ENCODE measurements around the gene SYCP3. TPM values are rescaled to one million over a fixed set of nuclear protein-coding genes. Genes with fewer than 3 reads are reported as not detected.
A peak's percentile ranks its signal among the peaks of the same experiment; 100 is the strongest.

Gene SYCP3
- total RNA-seq, 1 experiment from 2014 or later: not detected

DNA sequence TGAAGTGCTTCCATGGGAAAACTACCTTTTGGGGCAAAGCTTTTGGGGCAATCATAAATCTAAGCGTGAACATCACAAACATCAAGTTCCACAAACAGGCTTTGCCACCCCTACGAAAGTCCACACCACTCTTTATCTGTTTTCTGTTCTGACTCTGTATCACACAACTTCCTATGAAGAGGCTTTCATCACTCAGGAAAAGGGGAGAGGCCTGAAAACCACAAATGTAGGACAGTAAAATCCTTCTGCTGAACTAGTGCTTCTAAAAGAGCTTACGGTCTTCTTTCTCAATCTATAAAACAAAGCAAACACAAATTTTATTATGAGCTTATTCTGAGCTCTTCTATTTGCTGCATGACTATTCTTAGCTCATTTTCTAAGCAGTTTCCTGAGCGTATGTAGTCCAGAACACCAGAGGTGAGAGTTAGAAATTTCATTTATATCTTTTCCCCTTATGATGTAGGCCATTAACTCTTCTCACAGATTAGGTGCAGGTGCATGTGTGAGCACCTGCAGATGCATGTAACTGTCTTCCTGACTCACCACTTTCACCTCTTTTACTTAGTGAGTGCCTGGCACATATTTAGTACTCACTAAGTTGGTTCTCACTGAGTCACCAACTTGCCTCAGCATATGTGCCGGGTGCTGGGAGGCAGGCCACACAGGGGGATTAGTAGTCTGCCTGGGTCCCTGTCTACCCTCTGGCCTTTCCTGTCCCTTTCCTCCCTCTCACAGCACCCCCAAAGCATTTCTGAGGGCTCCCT is 32.9 kb upstream of the SYCP3 start:
- Histone ChIP-seq H3K36me3 (peaks cover 2% of the 10 kb centered on the region; the same call in 1 of the 2 replicates), H3K27ac (no peak overlapping the region), H3K27me3 (replicated peaks) (no peaks in the 10 kb centered on the region), H3K4me3 (no peak overlapping the region), H3K4me1 (replicated peaks) (no peaks in the 10 kb centered on the region), H3K9me3 (replicated peaks) (no peaks in the 10 kb centered on the region)
- no peak for DNase-seq (ENCODE audit: low read depth in 1 of 2, low spot score in 2 of 2)

DNA sequence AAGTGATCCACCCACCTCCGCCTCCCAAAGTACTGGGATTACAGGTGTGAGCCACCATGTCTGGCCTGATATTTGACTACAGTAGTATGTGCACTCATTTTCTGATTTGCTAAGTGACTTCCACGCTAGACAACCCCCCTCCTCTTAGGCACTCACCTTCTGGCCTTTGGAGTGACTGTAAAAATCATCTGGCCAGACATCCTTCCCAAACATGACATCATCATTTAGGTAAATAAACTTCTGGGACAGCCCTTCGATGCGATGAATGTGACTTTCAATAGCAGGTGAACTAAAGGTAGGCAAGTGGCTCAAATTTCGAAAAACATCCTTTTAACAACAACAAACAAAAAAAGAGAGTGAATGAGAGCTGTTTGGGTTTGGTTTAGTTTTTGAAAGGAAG is 30.6 kb upstream of the SYCP3 start:
- no peaks in the 10 kb centered on the region for H3K4me1 ChIP-seq (replicated peaks)
- H3K4me3 ChIP-seq: no peak overlapping the region
- H3K27me3 ChIP-seq (replicated peaks): no peaks in the 10 kb centered on the region
- H3K27ac ChIP-seq: no peak overlapping the region
- peaks cover 4% of the 10 kb centered on the region for H3K36me3 ChIP-seq
- no peaks in the 10 kb centered on the region for H3K9me3 ChIP-seq (replicated peaks)
- DNase-seq (ENCODE audit: low read depth in 1 of 2, low spot score in 2 of 2): no peak

DNA sequence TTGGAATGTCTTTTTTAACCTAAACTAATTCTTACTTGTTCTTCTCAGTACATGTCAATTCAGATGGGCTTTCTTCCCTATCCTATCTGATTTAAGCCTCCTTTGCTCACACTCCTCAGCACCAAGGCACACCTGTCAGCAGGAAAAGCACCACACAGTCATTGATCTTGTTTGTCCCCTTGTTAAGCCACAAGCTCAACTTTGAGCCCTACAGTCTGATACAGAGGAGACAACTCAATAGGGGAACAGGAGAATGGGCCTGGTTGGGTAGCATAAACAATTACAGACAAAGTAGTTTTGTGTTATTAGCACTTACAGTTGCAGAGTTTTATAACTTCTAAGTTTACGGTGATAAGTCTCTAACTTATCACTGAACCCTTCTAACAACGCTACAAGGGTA is 29.5 kb upstream of the SYCP3 start:
- H3K9me3 ChIP-seq (replicated peaks): no peaks in the 10 kb centered on the region
- H3K4me3 ChIP-seq: no peak overlapping the region
- H3K4me1 ChIP-seq (replicated peaks): no peaks in the 10 kb centered on the region
- H3K27ac ChIP-seq: no peak overlapping the region
- no peak for DNase-seq (ENCODE audit: low read depth in 1 of 2, low spot score in 2 of 2)
- peaks cover 5% of the 10 kb centered on the region for H3K36me3 ChIP-seq
- no peaks in the 10 kb centered on the region for H3K27me3 ChIP-seq (replicated peaks)

DNA sequence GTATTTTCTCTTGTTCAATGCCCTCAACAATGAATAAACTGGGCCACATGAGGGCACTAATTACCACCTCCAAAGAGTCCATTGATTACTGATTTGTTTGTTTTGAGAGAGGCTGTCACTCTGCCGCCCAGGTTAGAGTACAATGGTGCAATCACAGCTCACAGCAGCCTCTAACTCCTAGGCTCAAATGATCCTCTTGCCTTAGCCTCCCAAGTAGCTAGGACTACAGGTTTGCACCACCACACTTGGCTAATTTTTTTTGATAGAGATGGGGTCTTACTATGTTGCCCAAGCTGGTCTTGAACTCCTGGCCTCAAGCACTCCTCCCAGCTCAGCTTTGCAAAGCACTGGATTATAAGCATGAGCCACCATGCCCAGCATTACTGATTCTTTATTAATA is 28.3 kb upstream of the SYCP3 start:
- H3K27ac ChIP-seq: no peak overlapping the region
- H3K4me1 ChIP-seq (replicated peaks): no peaks in the 10 kb centered on the region
- H3K9me3 ChIP-seq (replicated peaks): no peaks in the 10 kb centered on the region
- no peak for DNase-seq (ENCODE audit: low read depth in 1 of 2, low spot score in 2 of 2)
- H3K27me3 ChIP-seq (replicated peaks): no peaks in the 10 kb centered on the region
- no peak overlapping the region for H3K4me3 ChIP-seq
- H3K36me3 ChIP-seq: peaks cover 5% of the 10 kb centered on the region

DNA sequence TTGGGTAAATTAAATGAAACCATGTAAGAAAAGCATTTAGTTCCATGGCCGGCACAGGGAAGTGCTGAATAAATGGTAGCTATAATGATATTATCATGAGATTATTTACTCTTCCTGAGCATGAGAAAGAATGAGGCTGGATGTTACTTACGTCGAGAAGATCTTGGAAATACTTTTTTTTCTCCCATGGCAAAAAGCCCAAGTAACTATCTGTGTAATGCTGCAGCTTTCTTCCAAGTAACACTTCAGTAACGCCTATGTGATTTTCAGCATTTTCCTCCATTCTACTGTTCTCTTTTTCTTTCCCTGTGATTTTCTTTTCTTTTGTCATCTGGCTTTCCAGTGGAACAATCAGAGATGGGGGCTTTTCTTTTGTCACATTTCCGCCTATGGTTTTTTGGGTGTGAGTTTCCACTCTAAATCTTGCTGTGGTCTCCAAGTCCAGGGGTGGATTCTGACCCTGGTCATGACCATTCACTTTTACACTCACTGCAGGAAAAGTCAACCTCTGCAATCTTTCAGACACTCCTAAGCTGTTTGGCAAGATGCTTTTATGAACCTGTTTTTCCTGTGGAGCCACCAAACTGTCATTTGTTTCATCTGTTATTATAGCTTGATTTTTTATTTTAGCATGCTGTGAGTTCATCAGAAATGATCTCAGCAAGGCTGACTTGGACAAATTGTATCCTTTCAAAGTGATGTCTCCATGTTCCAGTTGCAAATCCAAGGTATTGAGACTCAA is 25.0 kb upstream of the SYCP3 start:
- Histone ChIP-seq H3K4me3 (no peak overlapping the region), H3K27ac (no peak overlapping the region)
- no peak for DNase-seq (ENCODE audit: low read depth in 1 of 2, low spot score in 2 of 2)

DNA sequence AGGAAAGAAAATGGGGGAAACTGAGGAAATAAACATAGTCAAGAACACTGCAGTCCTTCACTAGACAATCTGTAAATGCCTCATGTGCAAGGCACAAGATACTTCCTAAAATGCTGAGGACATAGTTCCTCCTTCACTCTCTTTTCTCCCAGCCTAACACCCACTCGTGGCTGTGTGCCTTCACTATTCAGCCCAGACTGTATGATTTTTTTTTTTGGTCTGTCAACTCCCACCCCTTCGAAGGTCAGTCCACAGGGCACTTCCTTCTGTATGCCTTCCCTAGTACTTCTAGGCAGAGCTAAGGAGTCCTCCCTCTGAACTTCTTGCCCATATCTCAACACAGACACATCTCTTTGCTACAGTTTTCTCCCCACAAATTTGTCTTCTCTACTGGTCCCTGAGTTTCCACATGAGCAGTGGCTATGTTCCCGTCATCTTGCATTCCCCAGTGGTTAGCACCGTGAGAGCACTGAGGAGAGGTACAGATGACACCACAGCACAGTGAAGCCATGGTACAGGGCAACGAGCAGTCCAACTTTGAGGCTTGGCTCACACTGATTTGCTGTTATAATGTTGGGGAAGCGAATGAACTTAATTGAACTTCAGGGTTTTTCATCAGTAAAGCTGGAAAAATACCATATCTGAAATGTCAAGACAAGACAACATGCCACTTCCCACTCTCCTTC is 24.1 kb upstream of the SYCP3 start:
- Histone ChIP-seq H3K27ac (no peak overlapping the region), H3K27me3 (replicated peaks) (no peaks in the 10 kb centered on the region), H3K9me3 (replicated peaks) (no peaks in the 10 kb centered on the region), H3K4me3 (no peak overlapping the region), H3K36me3 (peaks cover 2% of the 10 kb centered on the region; the same call in 1 of the 2 replicates), H3K4me1 (replicated peaks) (no peaks in the 10 kb centered on the region)
- no peak for DNase-seq (ENCODE audit: low read depth in 1 of 2, low spot score in 2 of 2)

More for the DNA sequence above, 25.0 kb upstream of the SYCP3 start:
- Histone ChIP-seq H3K36me3 (peaks cover 2% of the 10 kb centered on the region; the same call in 1 of the 2 replicates), H3K27me3 (replicated peaks) (no peaks in the 10 kb centered on the region), H3K4me1 (replicated peaks) (no peaks in the 10 kb centered on the region), H3K9me3 (replicated peaks) (no peaks in the 10 kb centered on the region)

DNA sequence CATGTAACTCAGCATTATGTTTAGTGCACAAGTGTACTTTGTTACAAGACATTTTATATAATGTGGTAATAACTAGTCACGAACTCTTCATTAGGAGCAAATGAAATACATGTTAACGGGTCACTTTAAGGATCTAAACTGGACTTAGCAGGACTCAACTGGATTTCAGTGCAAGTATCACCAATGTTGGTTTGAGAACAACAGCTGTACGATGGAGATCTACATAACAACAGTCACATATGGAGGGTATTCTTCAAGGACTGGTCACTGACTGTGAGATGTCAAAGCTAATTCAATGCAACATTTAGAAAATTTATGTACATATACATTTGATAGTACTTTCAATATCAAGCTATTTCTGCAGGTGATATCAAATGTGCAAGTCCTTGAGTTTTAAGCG is 22.5 kb upstream of the SYCP3 start:
- no peaks in the 10 kb centered on the region for H3K4me1 ChIP-seq (replicated peaks)
- no peak overlapping the region for H3K4me3 ChIP-seq
- peaks cover 2% of the 10 kb centered on the region; the same call in 1 of the 2 replicates for H3K36me3 ChIP-seq
- no peaks in the 10 kb centered on the region for H3K9me3 ChIP-seq (replicated peaks)
- no peak for DNase-seq (ENCODE audit: low read depth in 1 of 2, low spot score in 2 of 2)
- no peak overlapping the region for H3K27ac ChIP-seq
- H3K27me3 ChIP-seq (replicated peaks): no peaks in the 10 kb centered on the region

DNA sequence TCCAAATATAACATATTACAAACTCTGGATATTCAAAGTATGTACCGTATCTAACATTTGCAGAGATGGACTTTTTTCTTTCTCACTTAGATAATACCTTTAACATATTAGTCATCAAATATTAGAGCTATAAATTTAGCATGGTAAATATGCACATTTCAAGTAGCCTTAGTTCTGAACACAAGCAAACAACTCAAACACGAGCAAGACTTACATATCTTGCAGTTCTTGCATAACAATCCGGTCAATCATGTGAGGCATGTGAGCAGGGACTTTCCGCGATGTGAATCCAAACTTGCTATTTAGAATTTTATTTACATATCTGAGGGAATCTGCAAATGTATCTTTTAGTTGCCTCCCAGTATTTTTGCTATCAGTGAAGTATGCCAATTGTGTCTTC is 22.1 kb upstream of the SYCP3 start:
- Histone ChIP-seq H3K9me3 (replicated peaks) (no peaks in the 10 kb centered on the region), H3K4me3 (no peak overlapping the region), H3K4me1 (replicated peaks) (no peaks in the 10 kb centered on the region), H3K36me3 (peaks cover 2% of the 10 kb centered on the region; the same call in 1 of the 2 replicates), H3K27ac (no peak overlapping the region), H3K27me3 (replicated peaks) (no peaks in the 10 kb centered on the region)
- no peak for DNase-seq (ENCODE audit: low read depth in 1 of 2, low spot score in 2 of 2)

DNA sequence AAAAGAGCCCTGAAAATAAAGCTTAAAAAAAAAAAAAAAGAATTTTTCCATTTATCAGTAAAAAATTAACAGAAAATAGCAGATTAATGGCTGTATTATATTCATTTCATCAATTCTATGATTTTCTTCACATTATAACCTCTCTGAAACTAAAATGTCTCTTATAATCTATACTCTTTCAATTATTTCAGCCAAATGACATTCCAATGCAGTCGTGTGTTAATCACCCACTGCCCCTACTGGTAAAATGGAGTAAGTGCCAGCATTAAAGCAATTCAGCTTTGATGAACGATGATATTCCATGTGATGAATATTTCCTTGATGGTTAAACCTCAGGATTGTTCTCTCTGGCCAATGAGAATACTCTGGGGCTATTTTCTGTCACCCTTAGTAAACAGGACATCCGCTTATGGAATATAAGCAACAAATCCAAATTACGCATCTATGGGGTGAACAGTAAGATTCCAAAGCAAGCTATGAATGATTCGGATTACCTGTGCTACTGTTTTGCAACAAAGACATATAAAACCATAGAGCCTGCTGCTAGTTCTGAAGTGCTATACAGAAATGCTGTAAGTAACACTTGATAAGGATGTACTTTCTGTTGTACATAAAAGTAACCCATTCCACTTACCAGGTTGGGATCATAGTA is 20.3 kb upstream of the SYCP3 start:
- Histone ChIP-seq H3K4me1 (replicated peaks) (no peaks in the 10 kb centered on the region), H3K36me3 (no peaks in the 10 kb centered on the region), H3K27ac (no peak overlapping the region), H3K27me3 (replicated peaks) (no peaks in the 10 kb centered on the region), H3K9me3 (replicated peaks) (no peaks in the 10 kb centered on the region), H3K4me3 (no peak overlapping the region)
- DNase-seq (ENCODE audit: low read depth in 1 of 2, low spot score in 2 of 2): peak in 1 of 2 experiments; percentile 14

DNA sequence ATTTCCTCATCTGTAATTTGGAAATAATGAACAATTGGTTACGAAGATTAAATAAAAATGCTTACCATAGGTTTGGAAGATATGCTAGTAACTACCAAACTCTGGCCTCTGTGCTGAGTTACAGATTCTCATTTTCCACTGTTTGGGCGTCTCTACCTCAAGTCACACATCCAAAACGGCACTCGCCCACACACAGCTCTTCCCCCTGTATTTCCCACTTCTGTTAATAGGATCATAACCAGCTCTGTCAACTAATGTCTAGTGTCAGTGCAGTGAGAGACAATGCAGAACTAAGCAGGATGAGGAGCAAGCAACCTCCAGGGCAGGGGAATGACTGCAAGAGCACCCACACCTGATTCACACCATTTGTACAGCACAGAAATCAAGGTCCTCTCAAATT is 10.9 kb upstream of the SYCP3 start:
- Histone ChIP-seq H3K27me3 (replicated peaks) (no peaks in the 10 kb centered on the region), H3K27ac (no peak overlapping the region), H3K4me3 (no peak overlapping the region), H3K36me3 (0 out of 2 replicates have a peak, but pooled peaks cover 2% of the 10 kb centered on the region), H3K9me3 (replicated peaks) (no peaks in the 10 kb centered on the region), H3K4me1 (replicated peaks) (no peaks in the 10 kb centered on the region)
- no peak for DNase-seq (ENCODE audit: low read depth in 1 of 2, low spot score in 2 of 2)

DNA sequence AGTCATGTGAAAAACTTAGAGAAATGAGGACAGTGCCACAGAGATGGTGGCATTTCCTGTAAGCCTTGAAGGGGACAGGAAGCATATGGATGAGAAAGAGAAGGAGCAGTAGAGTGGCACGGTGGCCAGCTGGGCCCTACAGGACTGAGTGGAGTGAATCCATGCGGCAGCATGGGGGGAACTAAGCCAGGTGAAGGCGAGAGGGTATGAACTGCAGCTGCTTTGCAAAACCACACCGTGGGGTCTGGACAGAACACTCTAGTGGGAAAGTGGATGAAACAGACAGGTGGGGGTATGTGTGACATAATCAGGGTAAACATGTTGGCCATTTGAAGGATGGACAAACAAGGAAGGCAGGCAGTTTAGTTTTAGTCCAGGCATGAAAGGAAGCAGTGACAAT is 10.4 kb upstream of the SYCP3 start:
- no peak for DNase-seq (ENCODE audit: low read depth in 1 of 2, low spot score in 2 of 2)
- H3K4me3 ChIP-seq: no peak overlapping the region
- H3K36me3 ChIP-seq: 0 out of 2 replicates have a peak, but pooled peaks cover 2% of the 10 kb centered on the region
- H3K27ac ChIP-seq: no peak overlapping the region
- H3K27me3 ChIP-seq (replicated peaks): no peaks in the 10 kb centered on the region
- H3K4me1 ChIP-seq (replicated peaks): no peaks in the 10 kb centered on the region
- no peaks in the 10 kb centered on the region for H3K9me3 ChIP-seq (replicated peaks)

DNA sequence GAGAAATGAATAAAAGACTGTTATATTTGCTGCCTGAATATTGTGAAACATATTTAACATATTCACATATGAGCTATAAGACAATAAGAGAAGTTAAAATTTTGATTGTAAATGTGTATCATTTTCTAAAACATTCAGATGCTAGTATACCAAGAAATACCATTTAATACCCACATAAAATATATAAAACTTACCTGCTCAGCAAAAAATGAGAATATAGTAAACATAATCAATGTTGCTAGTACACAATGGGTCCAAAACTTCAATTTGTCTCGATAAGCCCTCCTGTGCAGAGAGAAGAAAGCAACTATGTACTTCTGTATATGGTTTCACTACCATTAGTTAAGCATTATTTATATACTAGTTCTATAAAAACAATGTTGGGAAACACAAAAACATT is 9.6 kb upstream of the SYCP3 start:
- Histone ChIP-seq H3K27ac (no peak overlapping the region), H3K36me3 (peaks cover 7% of the 10 kb centered on the region; the same call in 1 of the 2 replicates)

DNA sequence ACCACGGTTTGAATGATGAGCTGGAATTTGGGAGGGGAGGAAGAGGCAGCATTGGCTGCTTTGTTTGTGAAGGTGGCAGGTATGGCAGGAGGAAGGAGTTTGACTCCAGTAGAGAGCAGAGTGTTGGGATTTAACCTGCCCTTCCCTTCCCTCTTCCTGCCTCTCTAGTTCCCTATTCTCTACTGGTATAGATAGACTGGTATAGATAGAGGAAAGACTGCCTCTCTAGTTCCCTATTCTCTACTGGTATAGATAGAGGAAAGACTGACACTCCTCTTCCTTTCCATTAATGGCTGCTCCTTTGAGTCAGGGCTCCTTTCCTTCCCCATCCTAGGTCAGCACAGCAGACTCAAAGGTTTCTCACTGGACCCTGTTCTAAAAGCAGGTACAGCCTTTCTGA is 8.4 kb upstream of the SYCP3 start:
- H3K4me1 ChIP-seq (replicated peaks): no peaks in the 10 kb centered on the region
- no peak overlapping the region for H3K4me3 ChIP-seq
- H3K27me3 ChIP-seq (replicated peaks): no peaks in the 10 kb centered on the region
- peaks cover 10% of the 10 kb centered on the region; the same call in 1 of the 2 replicates for H3K36me3 ChIP-seq
- H3K9me3 ChIP-seq (replicated peaks): no peaks in the 10 kb centered on the region
- DNase-seq (ENCODE audit: low read depth in 1 of 2, low spot score in 2 of 2): no peak
- no peak overlapping the region for H3K27ac ChIP-seq

More for the DNA sequence above, 9.6 kb upstream of the SYCP3 start:
- Histone ChIP-seq H3K4me1 (replicated peaks) (no peaks in the 10 kb centered on the region), H3K27me3 (replicated peaks) (no peaks in the 10 kb centered on the region), H3K4me3 (no peak overlapping the region), H3K9me3 (replicated peaks) (no peaks in the 10 kb centered on the region)
- no peak for DNase-seq (ENCODE audit: low read depth in 1 of 2, low spot score in 2 of 2)

Measured in SJSA1 (cell line).